Liver (tissue), 9 donors: ENCODE measurements around the gene TBC1D16. TPM values are rescaled to one million over a fixed set of nuclear protein-coding genes. Genes with fewer than 3 reads are reported as not detected.

ENCODE experiments used
- DNase-seq: peaks from one replicate; pipeline ENCODE4 v3.0.0-alpha.2; 2017; ENCODE audit warnings: low spot score
- H3K27ac ChIP-seq, 2 donors: one replicate each; pipeline ENCODE4 v1.7.0; 2013; ENCODE audit warnings: inconsistent platforms in 2 of 2, low read length in 2 of 2, control low read depth in 1 of 2, low read depth in 1 of 2, mild to moderate bottlenecking in 1 of 2
- H3K27me3 ChIP-seq, 4 donors: one replicate each; pipeline versions ENCODE4 v1.6.1 to v1.7.0; 2013; ENCODE audit warnings: low read length in 3 of 4, inconsistent platforms in 1 of 4, mild to moderate bottlenecking in 1 of 4, moderate library complexity in 1 of 4; ENCODE audit not compliant: control insufficient read depth in 4 of 4, insufficient read depth in 4 of 4
- H3K36me3 ChIP-seq, 4 donors: one replicate each; pipeline versions ENCODE4 v1.6.1 to v1.7.0; 2013; ENCODE audit warnings: low read length in 3 of 4, mild to moderate bottlenecking in 3 of 4, low read depth in 1 of 4, moderate library complexity in 1 of 4; ENCODE audit not compliant: control insufficient read depth in 4 of 4, insufficient read depth in 3 of 4
- H3K4me1 ChIP-seq, 4 donors: one replicate each; pipeline versions ENCODE4 v1.6.1 to v1.7.0; 2013; ENCODE audit warnings: low read length in 3 of 4, mild to moderate bottlenecking in 3 of 4, moderate library complexity in 1 of 4; ENCODE audit not compliant: control insufficient read depth in 4 of 4, insufficient read depth in 4 of 4
- H3K4me3 ChIP-seq, 3 donors: one replicate each; pipeline versions ENCODE4 v1.6.1 to v1.7.0; 2013; ENCODE audit warnings: low read length in 3 of 3, control low read depth in 1 of 3, low read depth in 1 of 3, mild to moderate bottlenecking in 1 of 3
- H3K9ac ChIP-seq, 2 donors: one replicate each; pipeline ENCODE4 v1.7.0; 2013; ENCODE audit warnings: low read length in 2 of 2, mild to moderate bottlenecking in 2 of 2, moderate library complexity in 2 of 2, control low read depth in 1 of 2, low read depth in 1 of 2
- H3K9me3 ChIP-seq, 4 donors: one replicate each; pipeline versions ENCODE4 v1.6.1 to v1.7.0; 2013; ENCODE audit warnings: low read length in 3 of 4; ENCODE audit not compliant: control insufficient read depth in 4 of 4
- FOXA1 ChIP-seq: IDR thresholded peaks from 2 replicates; pipeline ENCODE4 v1.6.1; 2016; ENCODE audit warnings: antibody characterized with exemption
- FOXA2 ChIP-seq: IDR thresholded peaks from 2 replicates; pipeline ENCODE4 v1.6.1; 2016; ENCODE audit warnings: antibody characterized with exemption
- GABPA ChIP-seq, 2 donors: IDR thresholded peaks in 1 of 2; conservative IDR thresholded peaks in 1 of 2; 2 replicates each; pipeline ENCODE4 v1.6.1; 2016; ENCODE audit warnings: antibody characterized with exemption in 2 of 2, mild to moderate bottlenecking in 1 of 2, moderate library complexity in 1 of 2
- HNF4A ChIP-seq, 2 donors: conservative IDR thresholded peaks; 2 replicates each; pipeline ENCODE4 v1.6.1; 2016; ENCODE audit warnings: antibody characterized with exemption in 2 of 2, mild to moderate bottlenecking in 2 of 2
- HNF4G ChIP-seq: IDR thresholded peaks from 2 replicates; pipeline ENCODE4 v1.6.1; 2016; ENCODE audit warnings: antibody characterized with exemption
- JUND ChIP-seq, 2 donors: IDR thresholded peaks; 2 replicates each; pipeline ENCODE4 v1.6.1; 2016; ENCODE audit warnings: antibody characterized with exemption in 2 of 2
- NR2F2 ChIP-seq: IDR thresholded peaks from 2 replicates; pipeline ENCODE4 v1.6.1; 2016; ENCODE audit warnings: antibody characterized with exemption
- RAD21 ChIP-seq, 2 donors: IDR thresholded peaks; 2 replicates each; pipeline ENCODE4 v1.6.1; 2016; ENCODE audit warnings: antibody characterized with exemption in 2 of 2, mild to moderate bottlenecking in 2 of 2
- RXRA ChIP-seq, 2 donors: IDR thresholded peaks; 2 replicates each; pipeline ENCODE4 v1.6.1; 2017 to 2018; ENCODE audit warnings: antibody characterized with exemption in 2 of 2, mild to moderate bottlenecking in 1 of 2
- SP1 ChIP-seq: IDR thresholded peaks from 2 replicates; pipeline ENCODE4 v1.6.1; 2018; ENCODE audit warnings: antibody characterized with exemption, mild to moderate bottlenecking
- TAF1 ChIP-seq: conservative IDR thresholded peaks from 2 replicates; pipeline ENCODE4 v1.6.1; 2016; ENCODE audit warnings: antibody characterized with exemption, mild to moderate bottlenecking
- YY1 ChIP-seq: IDR thresholded peaks from 2 replicates; pipeline ENCODE4 v1.6.1; 2016; ENCODE audit warnings: antibody characterized with exemption, mild to moderate bottlenecking
- WGBS: extraction: QIAGEN DNeasy Blood & Tissue Kit; methylation state at CpG from one replicate; pipeline ENCODE4 v1.1.7; 2013; 5-methylcytosine and 5-hydroxymethylcytosine counted together
- polyA plus RNA-seq, 2 donors: library from polyadenylated mRNA; stranded (reverse) in 1 of 2; unstranded in 1 of 2; fragments of 200-250 nt in 1 of 2; fragments of >200 nt in 1 of 2; fragmentation: Nextera tagmentation in 1 of 2; extraction: Ambion mirVana in 1 of 2; gene quantifications; one replicate each; pipeline versions ENCODE4 v1.2.1 to v1.2.3, GENCODE V29; 2013 to 2015
- total RNA-seq, 2 donors: library from RNA; depleted of rRNA; stranded (reverse); fragments of >200 nt; gene quantifications; one replicate each; pipeline ENCODE4 v1.2.3, GENCODE V29; 2014
- TF ChIP-seq, protein P1 (sequence below): IDR thresholded peaks from 2 replicates; pipeline ENCODE4 v1.6.1; 2016; ENCODE audit warnings: antibody characterized with exemption
- TF ChIP-seq, protein P2 (sequence below): IDR thresholded peaks from 2 replicates; pipeline ENCODE4 v1.6.1; 2016; ENCODE audit warnings: antibody characterized with exemption
- TF ChIP-seq, protein P3 (sequence below): IDR thresholded peaks from 2 replicates; pipeline ENCODE4 v1.6.1; 2016; ENCODE audit warnings: antibody characterized with exemption, mild to moderate bottlenecking
- TF ChIP-seq, protein P4 (sequence below): fragments of 150-350 bp; IDR thresholded peaks from 2 replicates; pipeline ENCODE4 v1.5.1; 2017; ENCODE audit warnings: improper control_type of control experiment, low read depth, low read length; ENCODE audit not compliant: missing input control
- donor health status: healthy.
- donor health status: healthy.
- donor health status: healthy.
- donor health status: healthy.
- donor health status: healthy.

Gene TBC1D16
- total and polyA plus RNA-seq, 4 donors, result 3.4 to 29.5 (median 4.7) TPM

DNA sequence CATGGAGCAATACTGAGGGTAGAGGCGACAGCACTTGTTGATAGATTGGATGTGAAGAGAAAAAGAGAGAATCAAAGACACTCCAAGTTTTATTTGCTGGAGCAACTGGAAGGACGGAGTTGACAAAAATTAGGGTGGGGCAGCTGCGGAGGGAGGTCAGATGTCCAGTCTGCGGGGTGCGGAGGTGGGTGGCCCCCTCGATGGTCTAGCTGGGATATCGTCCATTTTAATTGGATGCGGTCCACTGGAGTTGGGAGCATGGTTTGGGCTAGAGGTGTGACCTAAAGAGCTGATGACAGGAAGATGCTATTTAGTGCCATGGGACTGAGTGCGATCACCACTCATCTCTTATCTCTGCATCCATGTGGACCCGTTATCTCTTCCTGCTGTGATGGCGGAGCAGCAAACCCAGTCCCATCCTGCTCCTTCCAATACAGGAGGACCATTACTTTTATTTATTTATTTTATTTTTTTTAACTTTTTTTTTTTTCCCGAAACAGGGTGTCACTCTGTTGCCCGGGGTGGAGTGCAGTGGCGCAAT is 148.2 kb downstream of the TBC1D16 start:
- Histone ChIP-seq H3K27me3 (no peaks in the 10 kb centered on the region), H3K4me1 (peaks cover 0 to 6% (median 5%) of the 10 kb centered on the region in 4 donors), H3K36me3 (no peaks in the 10 kb centered on the region), H3K9me3 (no peaks in the 10 kb centered on the region), H3K9ac (no peak overlapping the region), H3K27ac (no peak overlapping the region), H3K4me3 (no peak overlapping the region)
- TF ChIP-seq HNF4G (no peak), JUND (IDR thresholded peaks at IDR 0.05) (no peak), FOXA2 (no peak), YY1 (no peak), RAD21 (IDR thresholded peaks at IDR 0.05) (no peak), HNF4A (conservative IDR thresholded peaks at IDR 0.05) (no peak), GABPA (IDR thresholded peaks at IDR 0.05 in 1 of 2, conservative IDR thresholded peaks at IDR 0.05 in 1 of 2) (no peak), RXRA (IDR thresholded peaks at IDR 0.05) (no peak), TAF1 (no peak), FOXA1 (no peak), SP1 (no peak)
- TF ChIP-seq, protein P1, sequence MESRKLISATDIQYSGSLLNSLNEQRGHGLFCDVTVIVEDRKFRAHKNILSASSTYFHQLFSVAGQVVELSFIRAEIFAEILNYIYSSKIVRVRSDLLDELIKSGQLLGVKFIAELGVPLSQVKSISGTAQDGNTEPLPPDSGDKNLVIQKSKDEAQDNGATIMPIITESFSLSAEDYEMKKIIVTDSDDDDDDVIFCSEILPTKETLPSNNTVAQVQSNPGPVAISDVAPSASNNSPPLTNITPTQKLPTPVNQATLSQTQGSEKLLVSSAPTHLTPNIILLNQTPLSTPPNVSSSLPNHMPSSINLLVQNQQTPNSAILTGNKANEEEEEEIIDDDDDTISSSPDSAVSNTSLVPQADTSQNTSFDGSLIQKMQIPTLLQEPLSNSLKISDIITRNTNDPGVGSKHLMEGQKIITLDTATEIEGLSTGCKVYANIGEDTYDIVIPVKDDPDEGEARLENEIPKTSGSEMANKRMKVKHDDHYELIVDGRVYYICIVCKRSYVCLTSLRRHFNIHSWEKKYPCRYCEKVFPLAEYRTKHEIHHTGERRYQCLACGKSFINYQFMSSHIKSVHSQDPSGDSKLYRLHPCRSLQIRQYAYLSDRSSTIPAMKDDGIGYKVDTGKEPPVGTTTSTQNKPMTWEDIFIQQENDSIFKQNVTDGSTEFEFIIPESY, result no peak
- TF ChIP-seq, protein P2, sequence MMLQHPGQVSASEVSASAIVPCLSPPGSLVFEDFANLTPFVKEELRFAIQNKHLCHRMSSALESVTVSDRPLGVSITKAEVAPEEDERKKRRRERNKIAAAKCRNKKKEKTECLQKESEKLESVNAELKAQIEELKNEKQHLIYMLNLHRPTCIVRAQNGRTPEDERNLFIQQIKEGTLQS, result no peak
- TF ChIP-seq, protein P3, sequence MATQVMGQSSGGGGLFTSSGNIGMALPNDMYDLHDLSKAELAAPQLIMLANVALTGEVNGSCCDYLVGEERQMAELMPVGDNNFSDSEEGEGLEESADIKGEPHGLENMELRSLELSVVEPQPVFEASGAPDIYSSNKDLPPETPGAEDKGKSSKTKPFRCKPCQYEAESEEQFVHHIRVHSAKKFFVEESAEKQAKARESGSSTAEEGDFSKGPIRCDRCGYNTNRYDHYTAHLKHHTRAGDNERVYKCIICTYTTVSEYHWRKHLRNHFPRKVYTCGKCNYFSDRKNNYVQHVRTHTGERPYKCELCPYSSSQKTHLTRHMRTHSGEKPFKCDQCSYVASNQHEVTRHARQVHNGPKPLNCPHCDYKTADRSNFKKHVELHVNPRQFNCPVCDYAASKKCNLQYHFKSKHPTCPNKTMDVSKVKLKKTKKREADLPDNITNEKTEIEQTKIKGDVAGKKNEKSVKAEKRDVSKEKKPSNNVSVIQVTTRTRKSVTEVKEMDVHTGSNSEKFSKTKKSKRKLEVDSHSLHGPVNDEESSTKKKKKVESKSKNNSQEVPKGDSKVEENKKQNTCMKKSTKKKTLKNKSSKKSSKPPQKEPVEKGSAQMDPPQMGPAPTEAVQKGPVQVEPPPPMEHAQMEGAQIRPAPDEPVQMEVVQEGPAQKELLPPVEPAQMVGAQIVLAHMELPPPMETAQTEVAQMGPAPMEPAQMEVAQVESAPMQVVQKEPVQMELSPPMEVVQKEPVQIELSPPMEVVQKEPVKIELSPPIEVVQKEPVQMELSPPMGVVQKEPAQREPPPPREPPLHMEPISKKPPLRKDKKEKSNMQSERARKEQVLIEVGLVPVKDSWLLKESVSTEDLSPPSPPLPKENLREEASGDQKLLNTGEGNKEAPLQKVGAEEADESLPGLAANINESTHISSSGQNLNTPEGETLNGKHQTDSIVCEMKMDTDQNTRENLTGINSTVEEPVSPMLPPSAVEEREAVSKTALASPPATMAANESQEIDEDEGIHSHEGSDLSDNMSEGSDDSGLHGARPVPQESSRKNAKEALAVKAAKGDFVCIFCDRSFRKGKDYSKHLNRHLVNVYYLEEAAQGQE, result no peak
- TF ChIP-seq, protein P4, sequence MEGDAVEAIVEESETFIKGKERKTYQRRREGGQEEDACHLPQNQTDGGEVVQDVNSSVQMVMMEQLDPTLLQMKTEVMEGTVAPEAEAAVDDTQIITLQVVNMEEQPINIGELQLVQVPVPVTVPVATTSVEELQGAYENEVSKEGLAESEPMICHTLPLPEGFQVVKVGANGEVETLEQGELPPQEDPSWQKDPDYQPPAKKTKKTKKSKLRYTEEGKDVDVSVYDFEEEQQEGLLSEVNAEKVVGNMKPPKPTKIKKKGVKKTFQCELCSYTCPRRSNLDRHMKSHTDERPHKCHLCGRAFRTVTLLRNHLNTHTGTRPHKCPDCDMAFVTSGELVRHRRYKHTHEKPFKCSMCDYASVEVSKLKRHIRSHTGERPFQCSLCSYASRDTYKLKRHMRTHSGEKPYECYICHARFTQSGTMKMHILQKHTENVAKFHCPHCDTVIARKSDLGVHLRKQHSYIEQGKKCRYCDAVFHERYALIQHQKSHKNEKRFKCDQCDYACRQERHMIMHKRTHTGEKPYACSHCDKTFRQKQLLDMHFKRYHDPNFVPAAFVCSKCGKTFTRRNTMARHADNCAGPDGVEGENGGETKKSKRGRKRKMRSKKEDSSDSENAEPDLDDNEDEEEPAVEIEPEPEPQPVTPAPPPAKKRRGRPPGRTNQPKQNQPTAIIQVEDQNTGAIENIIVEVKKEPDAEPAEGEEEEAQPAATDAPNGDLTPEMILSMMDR, result no peak
- no peak for DNase-seq
- 91% methylated on average over 14 of the region's 14 CpGs for WGBS

DNA sequence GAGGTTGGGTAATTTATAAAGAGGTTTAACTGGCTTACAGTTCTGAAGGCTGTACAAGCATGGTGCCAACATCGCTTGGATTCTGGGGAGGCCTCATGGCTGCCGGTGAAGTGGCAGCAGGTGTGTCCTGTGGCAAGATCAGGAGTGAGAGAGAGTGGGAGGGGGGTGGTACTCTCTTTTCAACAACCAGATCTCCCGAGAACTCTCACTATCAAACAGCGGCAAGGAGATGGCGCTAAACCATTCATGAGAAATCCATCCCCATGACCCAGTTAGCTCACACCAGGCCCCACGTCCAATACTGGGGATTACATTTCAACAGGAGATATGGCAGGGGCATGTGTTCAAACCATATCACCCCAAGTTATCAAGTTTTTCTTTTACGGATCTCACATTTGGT is 152.5 kb downstream of the TBC1D16 start:
- no peaks in the 10 kb centered on the region for H3K4me1 ChIP-seq
- H3K9ac ChIP-seq, result no peak overlapping the region
- no peak overlapping the region for H3K27ac ChIP-seq
- peaks cover 0 to 1% (median 0%) of the 10 kb centered on the region in 4 donors for H3K9me3 ChIP-seq
- H3K27me3 ChIP-seq, result no peaks in the 10 kb centered on the region
- no peak overlapping the region for H3K4me3 ChIP-seq
- TF ChIP-seq, protein P4, result no peak
- no peak for TF ChIP-seq RAD21 (IDR thresholded peaks at IDR 0.05)
- no peak for TF ChIP-seq FOXA2
- no peak for TF ChIP-seq TAF1
- TF ChIP-seq, protein P2, result no peak
- TF ChIP-seq RXRA (IDR thresholded peaks at IDR 0.05), result no peak
- no peak for TF ChIP-seq FOXA1
- no peak for TF ChIP-seq NR2F2
- TF ChIP-seq GABPA (IDR thresholded peaks at IDR 0.05 in 1 of 2, conservative IDR thresholded peaks at IDR 0.05 in 1 of 2), result no peak
- TF ChIP-seq HNF4G, result no peak
- TF ChIP-seq HNF4A (conservative IDR thresholded peaks at IDR 0.05), result no peak
- no peak for TF ChIP-seq YY1
- no peaks in the 10 kb centered on the region for H3K36me3 ChIP-seq
- DNase-seq, result no peak
- 90% methylated on average over 7 of the region's 7 CpGs for WGBS
